Measurements from ENCODE around the gene TNFSF11.
"Not testable (repeated sequence)": the region's sequence is repeated elsewhere in the genome, so short reads cannot be mapped to it uniquely, and the experiment has no call there.

TNFSF11 gene, protein sequence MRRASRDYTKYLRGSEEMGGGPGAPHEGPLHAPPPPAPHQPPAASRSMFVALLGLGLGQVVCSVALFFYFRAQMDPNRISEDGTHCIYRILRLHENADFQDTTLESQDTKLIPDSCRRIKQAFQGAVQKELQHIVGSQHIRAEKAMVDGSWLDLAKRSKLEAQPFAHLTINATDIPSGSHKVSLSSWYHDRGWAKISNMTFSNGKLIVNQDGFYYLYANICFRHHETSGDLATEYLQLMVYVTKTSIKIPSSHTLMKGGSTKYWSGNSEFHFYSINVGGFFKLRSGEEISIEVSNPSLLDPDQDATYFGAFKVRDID

GRCh38 chr13:42574011-42574410 is at the start of gene TNFSF11:
Gene TNFSF11, plus strand, starts transcription at chr13:42574152. Its CDS starts 152 bp downstream, at chr13:42574304.
- no peak for DNase-seq

GRCh38 chr13:42524487-42525034 is 49.4 kb upstream of the TNFSF11 start:
- peak; percentile 94 for DNase-seq

- no peak for DNase-seq
Observed at GRCh38 chr13:42525035-42525504, 48.9 kb upstream of the TNFSF11 start.

GRCh38 chr13:42526276-42526675 is 47.7 kb upstream of the TNFSF11 start:
- DNase-seq: no peak

GRCh38 chr13:42526804-42527203 is 47.1 kb upstream of the TNFSF11 start:
- no peak for DNase-seq

DNA sequence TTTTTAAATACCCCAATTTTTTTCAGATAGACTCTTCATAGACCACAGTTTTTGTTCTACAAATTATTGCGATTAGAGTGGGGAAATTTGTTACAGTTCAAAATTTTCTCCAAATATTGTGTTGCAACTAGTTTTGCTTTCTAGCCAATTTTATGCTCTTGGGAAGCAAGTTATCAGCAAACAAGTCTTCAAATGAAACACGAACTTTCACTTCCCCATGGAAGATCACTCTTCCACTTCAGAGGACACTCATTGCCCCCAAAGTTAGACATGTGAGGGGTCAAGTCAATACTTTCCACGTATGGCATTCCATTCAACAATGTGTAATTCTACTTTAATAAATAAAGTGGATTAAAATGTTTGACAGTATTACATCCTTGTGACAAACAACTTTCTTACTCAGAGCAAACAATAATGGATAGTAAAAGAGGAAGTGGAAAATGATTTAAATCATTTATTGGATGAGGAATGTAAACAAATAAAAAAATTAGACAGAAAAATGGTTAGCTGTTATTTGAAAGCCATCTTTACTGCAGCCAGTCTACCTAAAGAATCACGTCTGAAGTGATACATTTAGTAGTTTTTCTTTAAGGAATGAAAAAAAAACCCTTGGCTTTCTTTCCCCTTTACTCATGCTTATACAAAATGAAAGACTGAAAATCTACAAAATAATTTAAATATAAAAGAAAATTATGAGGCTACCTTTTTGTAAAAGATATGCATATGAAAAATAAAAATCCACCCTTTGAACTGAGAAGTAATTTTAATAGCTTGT is 41.2 kb upstream of the TNFSF11 start:
- DNase-seq: peak; percentile 82

DNA sequence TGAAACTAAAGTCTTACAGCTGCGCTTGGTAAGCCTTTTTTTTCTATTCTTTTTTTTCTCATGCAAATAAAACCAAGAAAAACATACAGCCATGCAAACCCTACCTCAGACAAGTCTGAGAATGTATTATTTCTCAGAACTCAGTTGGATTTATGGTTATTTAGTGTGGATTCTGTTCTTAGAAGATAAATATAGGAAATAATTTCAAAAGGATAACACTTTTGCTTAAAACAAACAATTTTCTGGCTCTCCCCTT is 40.7 kb upstream of the TNFSF11 start:
- no peak for DNase-seq

- no peak for DNase-seq
Observed at GRCh38 chr13:42534785-42535184, 39.2 kb upstream of the TNFSF11 start.

GRCh38 chr13:42538996-42539395 is 35.0 kb upstream of the TNFSF11 start:
- no peak for DNase-seq

DNA sequence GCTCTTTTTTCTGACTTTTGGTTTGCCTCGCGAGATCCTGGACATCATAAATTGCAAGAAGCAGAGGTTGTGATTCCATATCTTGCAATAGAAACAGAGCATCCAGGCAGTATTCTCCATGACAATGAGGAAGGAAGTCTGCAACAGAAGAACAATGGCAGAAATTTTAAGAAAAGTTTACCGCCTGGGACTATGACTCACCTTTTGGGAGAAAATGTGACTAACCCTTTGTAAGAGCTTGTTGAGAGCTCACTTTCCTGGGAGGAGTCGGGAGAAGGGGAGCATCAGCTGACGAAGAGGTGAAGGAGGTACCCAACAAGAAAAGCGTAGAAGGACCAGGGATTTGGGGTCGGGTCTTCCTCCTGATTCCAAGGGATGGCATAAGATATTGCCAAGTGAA is 34.3 kb upstream of the TNFSF11 start:
- DNase-seq: no peak

DNA sequence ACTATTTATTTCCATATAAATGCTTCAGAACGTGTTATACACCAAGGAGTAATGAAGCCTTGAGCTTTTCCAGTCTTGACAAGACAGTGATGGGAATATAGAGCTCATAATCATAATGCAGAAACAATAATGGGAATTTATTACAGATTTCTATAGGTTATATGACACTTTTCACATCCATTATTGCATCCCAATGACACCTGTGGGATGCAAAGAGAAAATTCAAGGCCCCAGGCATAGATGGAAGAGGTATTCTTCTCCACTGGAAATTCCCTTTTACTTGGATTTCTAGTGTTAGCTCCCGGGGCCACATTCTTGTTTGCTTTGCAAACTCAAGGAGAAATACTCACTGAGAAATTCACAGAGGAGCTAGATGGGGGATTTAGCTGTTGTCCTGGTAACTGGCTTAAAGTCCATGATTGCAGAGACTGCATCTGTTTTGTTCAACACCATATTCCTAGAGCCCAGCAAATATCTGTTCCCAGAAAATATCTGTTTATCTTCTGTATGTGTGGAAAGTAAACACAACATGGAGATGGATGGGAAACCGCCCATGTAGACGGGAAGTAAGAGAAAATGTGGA is 30.6 kb upstream of the TNFSF11 start:
- no peak for DNase-seq

GRCh38 chr13:42544246-42544926 is 29.6 kb upstream of the TNFSF11 start:
- DNase-seq: peak; percentile 93

DNA sequence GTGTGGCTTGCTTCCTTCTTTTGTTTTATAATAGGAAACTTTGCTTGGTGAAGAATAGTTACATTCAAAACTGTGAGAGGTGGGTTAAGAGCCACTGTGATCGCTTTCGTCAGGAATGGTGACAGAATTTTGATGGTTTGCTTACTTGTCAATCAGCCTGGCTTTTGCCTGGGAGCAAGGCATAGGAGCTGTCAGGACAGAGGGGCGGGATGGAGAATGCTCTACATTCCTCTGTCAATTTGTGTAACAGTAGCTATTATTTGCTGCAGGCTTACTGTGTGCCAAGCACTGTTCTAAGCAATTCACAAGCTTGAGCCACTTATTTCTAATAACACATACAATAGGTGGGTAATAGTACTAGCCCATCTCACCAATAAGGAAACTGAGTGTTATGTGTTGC is 28.1 kb upstream of the TNFSF11 start:
- no peak for DNase-seq

GRCh38 chr13:42547612-42548011 is 26.3 kb upstream of the TNFSF11 start:
- DNase-seq: no peak

DNA sequence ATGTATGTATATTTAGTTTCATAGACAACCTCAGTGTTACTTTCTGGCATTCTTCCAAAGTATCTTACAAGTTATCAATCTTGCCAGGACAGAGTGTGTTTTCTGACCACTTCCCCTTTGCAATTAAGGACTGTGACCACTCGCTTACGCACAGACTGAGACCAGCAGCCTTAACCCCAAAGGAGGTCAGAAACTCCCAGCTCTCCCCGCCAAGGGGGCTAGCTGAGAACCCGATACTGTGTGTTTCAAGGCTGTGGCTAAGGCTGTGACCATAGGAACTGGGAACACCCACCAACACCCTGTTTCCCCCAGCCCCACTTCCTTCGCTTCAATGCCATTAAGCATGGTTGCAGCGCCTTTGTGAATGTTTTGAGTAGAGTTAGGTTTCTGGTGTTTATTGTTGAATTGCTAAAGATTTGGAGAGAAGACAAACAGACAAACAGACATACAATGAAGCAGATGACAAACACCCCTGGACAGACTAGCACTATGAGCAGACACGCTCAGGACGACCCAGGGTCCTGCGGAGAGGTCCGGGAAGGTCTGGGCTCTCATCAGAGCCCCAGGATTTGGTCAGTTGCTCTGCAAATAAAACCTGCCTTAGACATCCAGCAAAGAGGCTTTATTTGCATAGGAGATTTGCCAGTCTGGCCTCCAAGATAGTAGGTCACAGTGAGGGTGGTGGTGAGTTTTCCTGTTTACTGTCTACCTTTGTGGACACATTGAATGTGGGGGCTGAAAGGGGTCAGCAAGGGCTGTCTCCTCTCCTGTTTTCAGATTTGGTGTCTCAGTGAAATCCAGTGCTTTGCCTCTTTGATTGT is 25.0 kb upstream of the TNFSF11 start:
- DNase-seq: peak; percentile 97

DNA sequence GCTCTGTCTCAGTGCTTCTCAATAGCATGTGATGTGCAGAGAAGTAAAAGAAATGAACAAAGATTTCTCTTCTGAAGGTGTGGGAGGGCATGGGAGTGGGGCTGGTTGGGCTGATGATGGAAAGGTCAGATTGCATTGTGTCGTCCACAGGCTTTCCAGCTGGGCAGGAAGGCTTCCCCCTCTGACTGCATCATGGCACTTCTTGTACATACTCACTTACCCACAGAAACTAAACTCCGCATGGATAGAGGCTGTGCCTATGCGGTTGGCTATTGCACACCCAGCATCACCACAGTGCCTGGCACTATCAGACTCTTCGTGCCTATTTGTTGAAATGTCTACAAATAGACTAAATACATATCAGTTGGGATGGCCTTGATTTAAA is 24.4 kb upstream of the TNFSF11 start:
- DNase-seq: peak; percentile 60

DNA sequence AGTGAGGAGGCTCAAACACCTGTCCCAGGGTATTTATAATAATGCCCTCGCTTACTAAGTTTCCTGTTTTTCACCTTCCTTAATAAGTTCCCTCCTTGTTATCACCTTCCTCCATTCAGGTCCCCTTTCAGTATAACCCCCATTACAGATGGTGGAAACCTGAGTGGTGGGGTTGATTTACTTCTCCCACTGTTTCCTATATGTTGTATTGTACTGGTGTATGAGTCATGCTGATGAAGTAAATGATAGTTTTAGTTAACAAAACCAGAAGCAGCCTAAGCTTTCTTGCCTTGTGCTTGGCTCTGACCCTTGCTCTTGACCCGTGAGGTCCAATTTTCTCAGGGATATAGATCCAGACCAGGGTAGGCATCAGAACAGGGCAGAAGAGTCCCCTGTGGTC is 22.3 kb upstream of the TNFSF11 start:
- no peak for DNase-seq

GRCh38 chr13:42553098-42554046 is 20.6 kb upstream of the TNFSF11 start:
- DNase-seq: no peak

DNA sequence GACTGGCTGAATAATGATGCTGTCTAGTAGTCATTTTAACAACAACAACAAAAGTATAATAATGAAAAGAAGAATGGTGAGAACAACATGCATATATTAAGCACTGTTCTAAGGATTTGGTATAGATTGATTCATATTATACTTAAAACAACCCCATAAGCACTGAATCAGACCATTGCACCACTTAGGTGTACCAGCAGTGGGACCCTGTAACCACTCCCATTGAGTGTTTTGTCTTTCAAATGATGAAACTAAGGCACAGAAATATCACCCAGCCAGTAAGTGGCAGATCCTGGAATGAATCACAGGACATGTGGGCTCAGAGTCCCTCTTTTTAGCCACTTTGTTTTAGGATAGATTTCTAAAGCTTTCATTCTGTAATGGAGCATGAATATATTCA is 14.9 kb upstream of the TNFSF11 start:
- no peak for DNase-seq

DNA sequence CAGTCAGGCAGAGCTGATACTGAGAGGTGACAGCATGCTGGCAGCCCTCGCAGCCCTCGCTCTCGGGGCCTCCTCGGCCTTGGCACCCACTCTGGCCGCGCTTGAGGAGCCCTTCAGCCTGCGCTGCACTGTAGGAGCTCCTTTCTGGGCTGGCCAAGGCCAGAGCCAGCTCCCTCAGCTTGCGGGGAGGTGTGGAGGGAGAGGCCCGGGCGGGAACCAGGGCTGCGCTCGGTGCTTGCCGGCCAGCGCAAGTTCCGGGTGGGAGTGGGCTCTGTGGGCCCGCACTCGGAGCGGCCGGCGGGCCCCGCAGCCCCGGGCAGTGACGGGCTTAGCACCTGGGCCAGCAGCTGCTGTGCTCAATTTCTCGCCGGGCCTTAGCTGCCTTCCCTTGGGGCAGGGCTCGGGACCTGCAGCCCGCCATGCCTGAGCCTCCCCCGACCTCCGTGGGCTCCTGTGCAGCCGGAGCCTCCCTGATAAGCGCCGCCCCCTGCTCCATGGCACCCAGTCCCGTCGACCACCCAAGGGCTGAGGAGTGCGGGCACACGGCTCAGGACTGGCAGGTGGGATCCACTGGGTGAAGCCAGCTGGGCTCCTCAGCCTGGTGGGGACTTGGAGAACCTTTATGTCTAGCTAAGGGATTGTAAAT is 14.3 kb upstream of the TNFSF11 start:
- not testable (repeated sequence) for DNase-seq

DNA sequence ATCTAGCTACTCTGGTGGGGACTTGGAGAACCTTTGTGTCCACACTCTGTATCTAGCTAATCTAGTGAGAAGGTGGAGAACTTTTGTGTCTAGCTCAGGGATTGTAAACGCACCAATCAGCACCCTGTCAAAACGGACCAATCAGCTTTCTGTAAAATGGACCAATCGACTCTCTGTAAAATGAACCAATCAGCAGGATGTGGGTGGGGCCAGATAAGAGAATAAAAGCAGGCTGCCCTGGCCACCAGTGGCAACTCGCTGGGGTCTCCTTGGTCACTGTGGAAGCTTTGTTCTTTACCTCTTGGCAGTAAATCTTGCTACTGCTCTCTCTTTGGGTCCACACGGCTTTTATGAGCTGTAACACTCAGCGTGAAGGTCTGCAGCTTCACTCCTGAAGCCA is 13.6 kb upstream of the TNFSF11 start:
- DNase-seq: not testable (repeated sequence)
